Bronchial smooth muscle cell (primary cell): ENCODE measurements around the gene THYN1. TPM values are rescaled to one million over a fixed set of nuclear protein-coding genes. Genes with fewer than 3 reads are reported as not detected.

Experiments
- total RNA-seq: library from RNA; depleted of rRNA; stranded (reverse); fragments of >200 nt; gene quantifications from 2 replicates; pipeline ENCODE4 v1.2.1, GENCODE V29; 2014

THYN1 gene
- total RNA-seq: 69.8 and 90.0 TPM in 2 replicates

GRCh38 chr11:134253188-134253993, at the start of gene THYN1, which contains the start of gene ACAD8:
TSS of gene THYN1 (minus strand) at chr11:134253352. CDS start at chr11:134252882, 470 bp downstream.
TSS of gene ACAD8 (plus strand) at chr11:134253568. CDS start at chr11:134253601, 33 bp downstream.

GRCh38 chr11:134275534-134276395, 22.6 kb upstream of the THYN1 start, which contains the start of gene GLB1L3:
TSS of gene GLB1L3 (plus strand) at chr11:134276379. CDS start at chr11:134276741, 362 bp downstream.

GRCh38 chr11:134223836-134224709, 29.1 kb downstream of the THYN1 start, which contains the start of the genes NCAPD3 and VPS26B:
TSS of gene NCAPD3 (minus strand) at chr11:134223967. CDS start at chr11:134223926, 41 bp downstream.
TSS of gene VPS26B (plus strand) at chr11:134224671. CDS start at chr11:134225123, 452 bp downstream.

Other genes with a start within 250 kb of the THYN1 start
- gene JAM3, start 184.3 kb downstream of the THYN1 start, total RNA-seq: 64.0 and 75.3 TPM in 2 replicates
- 5.3 and 8.4 TPM in 2 replicates for gene NCAPD3, start 29.4 kb downstream of the THYN1 start, total RNA-seq
- gene VPS26B, start 28.7 kb downstream of the THYN1 start, total RNA-seq: 33.9 and 36.9 TPM in 2 replicates
- 14.8 and 18.8 TPM in 2 replicates for gene ACAD8, start 216 bp upstream of the THYN1 start, total RNA-seq
- gene GLB1L3, start 23.0 kb upstream of the THYN1 start, total RNA-seq: not detected in 2 replicates
- 0.09 TPM in 1 of 2 replicates, not detected in the other for gene GLB1L2, start 78.6 kb upstream of the THYN1 start, total RNA-seq
- under 0.01 TPM in 1 of 2 replicates, not detected in the other for gene B3GAT1, start 158.9 kb upstream of the THYN1 start, total RNA-seq